ENCODE data around the gene MARCHF4. TPM values are rescaled to one million over a fixed set of nuclear protein-coding genes. Genes with fewer than 3 reads are reported as not detected.

Gene MARCHF4
- total RNA-seq, 1 donor from 2014 or later: 0.09 TPM

- no peak for TF ChIP-seq CTCF (IDR thresholded peaks at IDR 0.05)
- intact Hi-C loops (cut with DNase I): no loop called here
- Histone ChIP-seq H3K27ac (no peak overlapping the region), H3K4me3 (no peak overlapping the region), H3K36me3 (no peaks in the 10 kb centered on the region), H3K4me1 (peaks cover 8% of the 10 kb centered on the region), H3K27me3 (peaks cover 40% of the 10 kb centered on the region), H3K9me3 (no peaks in the 10 kb centered on the region)
- ATAC-seq (no peak), DNase-seq (no peak)
Measured at GRCh38 chr2:216366777-216367471, 5.4 kb downstream of the MARCHF4 start.

- DNase-seq (no peak), ATAC-seq (no peak)
- Histone ChIP-seq H3K4me1 (no peaks in the 10 kb centered on the region), H3K4me3 (no peak overlapping the region), H3K36me3 (no peaks in the 10 kb centered on the region), H3K9me3 (no peaks in the 10 kb centered on the region), H3K27me3 (peaks cover 26% of the 10 kb centered on the region), H3K27ac (no peak overlapping the region)
- TF ChIP-seq CTCF (IDR thresholded peaks at IDR 0.05): no peak
- intact Hi-C loops (cut with DNase I): no loop called here
Measured at GRCh38 chr2:216365518-216365917, 6.8 kb downstream of the MARCHF4 start.

GRCh38 chr2:216363221-216363620 lies 9.1 kb downstream of the MARCHF4 start:
- Histone ChIP-seq H3K9me3 (no peaks in the 10 kb centered on the region), H3K27me3 (peaks cover 5% of the 10 kb centered on the region), H3K4me1 (no peaks in the 10 kb centered on the region), H3K4me3 (no peak overlapping the region), H3K36me3 (no peaks in the 10 kb centered on the region), H3K27ac (no peak overlapping the region)
- DNase-seq: no peak
- intact Hi-C loops (cut with DNase I): no loop called here
- ATAC-seq: no peak
- TF ChIP-seq CTCF (IDR thresholded peaks at IDR 0.05): no peak

- no peak for ATAC-seq
- Histone ChIP-seq H3K4me1 (no peaks in the 10 kb centered on the region), H3K27ac (no peak overlapping the region), H3K36me3 (no peaks in the 10 kb centered on the region), H3K4me3 (no peak overlapping the region), H3K9me3 (no peaks in the 10 kb centered on the region), H3K27me3 (no peaks in the 10 kb centered on the region)
- no peak for DNase-seq
- intact Hi-C loops (cut with DNase I): no loop called here
- no peak for TF ChIP-seq CTCF (IDR thresholded peaks at IDR 0.05)
Measured at GRCh38 chr2:216362730-216363129, 9.6 kb downstream of the MARCHF4 start.

GRCh38 chr2:216355711-216356110 lies 16.6 kb downstream of the MARCHF4 start:
- no peak for DNase-seq
- Histone ChIP-seq H3K4me1 (no peaks in the 10 kb centered on the region), H3K4me3 (no peak overlapping the region), H3K36me3 (no peaks in the 10 kb centered on the region), H3K9me3 (no peaks in the 10 kb centered on the region), H3K27ac (no peak overlapping the region), H3K27me3 (no peaks in the 10 kb centered on the region)
- intact Hi-C loops (cut with DNase I): no loop called here
- no peak for ATAC-seq
- no peak for TF ChIP-seq CTCF (IDR thresholded peaks at IDR 0.05)

- DNase-seq: no peak
- no peaks in the 10 kb centered on the region for H3K4me1 ChIP-seq
- TF ChIP-seq CTCF (IDR thresholded peaks at IDR 0.05): no peak
- no peaks in the 10 kb centered on the region for H3K27me3 ChIP-seq
- peak overlapping the region; percentile 24 for H3K27ac ChIP-seq
- H3K4me3 ChIP-seq: no peak overlapping the region
- no peak for ATAC-seq
- no peaks in the 10 kb centered on the region for H3K36me3 ChIP-seq
- H3K9me3 ChIP-seq: no peaks in the 10 kb centered on the region
- intact Hi-C loops (cut with DNase I): no loop called here
Measured at GRCh38 chr2:216354306-216354705, 18.0 kb downstream of the MARCHF4 start.
